ENCODE results near the gene RBKS. TPM values are rescaled to one million over a fixed set of nuclear protein-coding genes. Genes with fewer than 3 reads are reported as not detected.

The RBKS gene
- total and polyA plus RNA-seq, 2 of the 13 experiments (the other 11 are each of a cell fraction or from before 2014, with no cell fraction given), result 7.7 to 8.3 TPM

DNA sequence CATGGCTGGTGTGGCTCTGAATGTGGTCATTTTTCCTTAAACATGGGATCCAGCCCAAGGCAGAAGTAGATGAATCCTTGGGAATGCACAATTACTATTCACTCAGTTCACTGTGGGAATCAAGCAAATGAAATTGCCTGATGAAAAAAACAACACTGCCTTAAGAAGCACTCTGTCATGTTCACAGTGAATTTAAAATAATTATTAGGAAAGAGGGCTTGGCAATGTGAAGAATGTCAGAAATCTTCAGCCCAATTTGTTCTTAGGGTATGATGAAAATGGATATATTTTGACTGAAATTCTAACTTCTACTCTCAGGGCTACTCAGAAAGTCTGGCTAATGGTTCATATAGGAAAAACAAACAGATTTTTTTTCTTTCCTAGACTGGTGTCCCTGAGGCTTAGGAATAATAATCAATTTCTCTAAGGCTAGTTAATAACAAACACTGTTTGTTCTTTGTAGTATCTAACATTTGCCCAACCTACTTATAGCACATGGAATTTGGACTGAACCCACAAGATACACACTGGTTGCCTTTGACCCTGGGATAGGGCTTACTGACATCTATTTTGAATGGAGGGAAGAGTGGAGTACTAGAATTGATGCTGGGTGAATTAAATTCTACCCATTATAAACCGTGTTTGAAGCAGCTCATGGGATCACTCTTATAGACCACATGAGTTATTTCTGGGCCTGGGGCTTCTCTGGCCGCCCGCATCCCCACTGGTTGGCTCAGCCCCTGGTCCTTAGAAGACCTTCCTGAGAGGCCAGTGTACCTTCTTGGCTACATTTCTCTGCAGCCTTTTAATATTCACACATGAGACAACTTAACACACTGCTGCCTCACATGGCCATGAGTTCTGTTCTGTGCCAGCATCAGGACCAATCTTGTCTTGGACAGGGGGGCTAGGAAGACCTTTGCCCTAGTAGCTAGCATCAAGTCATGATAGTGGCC is 127.0 kb downstream of the RBKS start (continued):
- TF ChIP-seq SIX1 (CRISPR knock-in tag; IDR thresholded peaks at IDR 0.05; ENCODE audit: borderline replicate concordance), result peak; percentile 69; the same call in 1 of the 2 replicates
- TF ChIP-seq, protein P1, sequence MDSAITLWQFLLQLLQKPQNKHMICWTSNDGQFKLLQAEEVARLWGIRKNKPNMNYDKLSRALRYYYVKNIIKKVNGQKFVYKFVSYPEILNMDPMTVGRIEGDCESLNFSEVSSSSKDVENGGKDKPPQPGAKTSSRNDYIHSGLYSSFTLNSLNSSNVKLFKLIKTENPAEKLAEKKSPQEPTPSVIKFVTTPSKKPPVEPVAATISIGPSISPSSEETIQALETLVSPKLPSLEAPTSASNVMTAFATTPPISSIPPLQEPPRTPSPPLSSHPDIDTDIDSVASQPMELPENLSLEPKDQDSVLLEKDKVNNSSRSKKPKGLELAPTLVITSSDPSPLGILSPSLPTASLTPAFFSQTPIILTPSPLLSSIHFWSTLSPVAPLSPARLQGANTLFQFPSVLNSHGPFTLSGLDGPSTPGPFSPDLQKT (CRISPR knock-in tag; IDR thresholded peaks at IDR 0.05; ENCODE audit: borderline replicate concordance), result no peak
- TF ChIP-seq, protein P2, sequence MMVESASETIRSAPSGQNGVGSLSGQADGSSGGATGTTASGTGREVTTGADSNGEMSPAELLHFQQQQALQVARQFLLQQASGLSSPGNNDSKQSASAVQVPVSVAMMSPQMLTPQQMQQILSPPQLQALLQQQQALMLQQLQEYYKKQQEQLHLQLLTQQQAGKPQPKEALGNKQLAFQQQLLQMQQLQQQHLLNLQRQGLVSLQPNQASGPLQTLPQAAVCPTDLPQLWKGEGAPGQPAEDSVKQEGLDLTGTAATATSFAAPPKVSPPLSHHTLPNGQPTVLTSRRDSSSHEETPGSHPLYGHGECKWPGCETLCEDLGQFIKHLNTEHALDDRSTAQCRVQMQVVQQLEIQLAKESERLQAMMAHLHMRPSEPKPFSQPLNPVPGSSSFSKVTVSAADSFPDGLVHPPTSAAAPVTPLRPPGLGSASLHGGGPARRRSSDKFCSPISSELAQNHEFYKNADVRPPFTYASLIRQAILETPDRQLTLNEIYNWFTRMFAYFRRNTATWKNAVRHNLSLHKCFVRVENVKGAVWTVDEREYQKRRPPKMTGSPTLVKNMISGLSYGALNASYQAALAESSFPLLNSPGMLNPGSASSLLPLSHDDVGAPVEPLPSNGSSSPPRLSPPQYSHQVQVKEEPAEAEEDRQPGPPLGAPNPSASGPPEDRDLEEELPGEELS (CRISPR knock-in tag; IDR thresholded peaks at IDR 0.05), result peak; percentile 87
- peak; percentile 89; the same call in 1 of the 2 replicates for TF ChIP-seq ZKSCAN8 (CRISPR knock-in tag; IDR thresholded peaks at IDR 0.05; ENCODE audit: borderline replicate concordance)
- TF ChIP-seq, protein P3, sequence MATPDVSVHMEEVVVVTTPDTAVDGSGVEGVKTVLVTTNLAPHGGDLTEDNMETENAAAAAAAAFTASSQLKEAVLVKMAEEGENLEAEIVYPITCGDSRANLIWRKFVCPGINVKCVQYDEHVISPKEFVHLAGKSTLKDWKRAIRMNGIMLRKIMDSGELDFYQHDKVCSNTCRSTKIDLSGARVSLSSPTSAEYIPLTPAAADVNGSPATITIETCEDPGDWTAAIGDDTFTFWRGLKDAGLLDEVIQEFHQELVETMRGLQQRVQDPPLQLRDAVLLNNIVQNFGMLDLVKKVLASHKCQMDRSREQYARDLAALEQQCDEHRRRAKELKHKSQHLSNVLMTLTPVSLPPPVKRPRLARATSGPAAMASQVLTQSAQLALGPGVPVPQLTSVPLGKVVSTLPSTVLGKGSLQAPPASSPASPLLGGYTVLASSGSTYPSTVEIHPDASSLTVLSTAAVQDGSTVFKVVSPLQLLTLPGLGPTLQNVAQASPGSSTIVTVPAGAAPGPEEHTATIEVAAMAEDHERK (CRISPR knock-in tag; IDR thresholded peaks at IDR 0.05; ENCODE audit: low read depth), result 0 out of 2 replicates have a peak, but pooled peaks have one; percentile 29
- TF ChIP-seq ZFY (CRISPR knock-in tag; IDR thresholded peaks at IDR 0.05), result no peak
- peak; percentile 76 for TF ChIP-seq TCF7 (IDR thresholded peaks at IDR 0.05; ENCODE audit: low read depth)
- TF ChIP-seq, protein P4, sequence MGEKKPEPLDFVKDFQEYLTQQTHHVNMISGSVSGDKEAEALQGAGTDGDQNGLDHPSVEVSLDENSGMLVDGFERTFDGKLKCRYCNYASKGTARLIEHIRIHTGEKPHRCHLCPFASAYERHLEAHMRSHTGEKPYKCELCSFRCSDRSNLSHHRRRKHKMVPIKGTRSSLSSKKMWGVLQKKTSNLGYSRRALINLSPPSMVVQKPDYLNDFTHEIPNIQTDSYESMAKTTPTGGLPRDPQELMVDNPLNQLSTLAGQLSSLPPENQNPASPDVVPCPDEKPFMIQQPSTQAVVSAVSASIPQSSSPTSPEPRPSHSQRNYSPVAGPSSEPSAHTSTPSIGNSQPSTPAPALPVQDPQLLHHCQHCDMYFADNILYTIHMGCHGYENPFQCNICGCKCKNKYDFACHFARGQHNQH (CRISPR knock-in tag; IDR thresholded peaks at IDR 0.05), result peak; percentile 78
- TF ChIP-seq, protein P5, sequence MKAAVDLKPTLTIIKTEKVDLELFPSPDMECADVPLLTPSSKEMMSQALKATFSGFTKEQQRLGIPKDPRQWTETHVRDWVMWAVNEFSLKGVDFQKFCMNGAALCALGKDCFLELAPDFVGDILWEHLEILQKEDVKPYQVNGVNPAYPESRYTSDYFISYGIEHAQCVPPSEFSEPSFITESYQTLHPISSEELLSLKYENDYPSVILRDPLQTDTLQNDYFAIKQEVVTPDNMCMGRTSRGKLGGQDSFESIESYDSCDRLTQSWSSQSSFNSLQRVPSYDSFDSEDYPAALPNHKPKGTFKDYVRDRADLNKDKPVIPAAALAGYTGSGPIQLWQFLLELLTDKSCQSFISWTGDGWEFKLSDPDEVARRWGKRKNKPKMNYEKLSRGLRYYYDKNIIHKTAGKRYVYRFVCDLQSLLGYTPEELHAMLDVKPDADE (CRISPR knock-in tag; IDR thresholded peaks at IDR 0.05), result no peak
- peak; percentile 70; the same call in 1 of the 2 replicates for TF ChIP-seq ZNF615 (CRISPR knock-in tag; IDR thresholded peaks at IDR 0.05; ENCODE audit: borderline replicate concordance)
- 0 out of 2 replicates have a peak, but pooled peaks have one; percentile 44 for TF ChIP-seq ZNF160 (CRISPR knock-in tag; IDR thresholded peaks at IDR 0.05)
- TF ChIP-seq, protein P6, sequence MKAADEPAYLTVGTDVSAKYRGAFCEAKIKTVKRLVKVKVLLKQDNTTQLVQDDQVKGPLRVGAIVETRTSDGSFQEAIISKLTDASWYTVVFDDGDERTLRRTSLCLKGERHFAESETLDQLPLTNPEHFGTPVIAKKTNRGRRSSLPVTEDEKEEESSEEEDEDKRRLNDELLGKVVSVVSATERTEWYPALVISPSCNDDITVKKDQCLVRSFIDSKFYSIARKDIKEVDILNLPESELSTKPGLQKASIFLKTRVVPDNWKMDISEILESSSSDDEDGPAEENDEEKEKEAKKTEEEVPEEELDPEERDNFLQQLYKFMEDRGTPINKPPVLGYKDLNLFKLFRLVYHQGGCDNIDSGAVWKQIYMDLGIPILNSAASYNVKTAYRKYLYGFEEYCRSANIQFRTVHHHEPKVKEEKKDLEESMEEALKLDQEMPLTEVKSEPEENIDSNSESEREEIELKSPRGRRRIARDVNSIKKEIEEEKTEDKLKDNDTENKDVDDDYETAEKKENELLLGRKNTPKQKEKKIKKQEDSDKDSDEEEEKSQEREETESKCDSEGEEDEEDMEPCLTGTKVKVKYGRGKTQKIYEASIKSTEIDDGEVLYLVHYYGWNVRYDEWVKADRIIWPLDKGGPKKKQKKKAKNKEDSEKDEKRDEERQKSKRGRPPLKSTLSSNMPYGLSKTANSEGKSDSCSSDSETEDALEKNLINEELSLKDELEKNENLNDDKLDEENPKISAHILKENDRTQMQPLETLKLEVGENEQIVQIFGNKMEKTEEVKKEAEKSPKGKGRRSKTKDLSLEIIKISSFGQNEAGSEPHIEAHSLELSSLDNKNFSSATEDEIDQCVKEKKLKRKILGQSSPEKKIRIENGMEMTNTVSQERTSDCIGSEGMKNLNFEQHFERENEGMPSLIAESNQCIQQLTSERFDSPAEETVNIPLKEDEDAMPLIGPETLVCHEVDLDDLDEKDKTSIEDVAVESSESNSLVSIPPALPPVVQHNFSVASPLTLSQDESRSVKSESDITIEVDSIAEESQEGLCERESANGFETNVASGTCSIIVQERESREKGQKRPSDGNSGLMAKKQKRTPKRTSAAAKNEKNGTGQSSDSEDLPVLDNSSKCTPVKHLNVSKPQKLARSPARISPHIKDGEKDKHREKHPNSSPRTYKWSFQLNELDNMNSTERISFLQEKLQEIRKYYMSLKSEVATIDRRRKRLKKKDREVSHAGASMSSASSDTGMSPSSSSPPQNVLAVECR (CRISPR knock-in tag; IDR thresholded peaks at IDR 0.05; ENCODE audit: borderline replicate concordance), result 0 out of 2 replicates have a peak, but pooled peaks have one; percentile 45
- peak; percentile 92 for TF ChIP-seq TEAD3 (CRISPR knock-in tag; optimal IDR thresholded peaks at IDR 0.05; ENCODE audit: borderline replicate concordance)
- TF ChIP-seq FOXA1 (IDR thresholded peaks at IDR 0.05), result peak; percentile 58; the same call in 1 of the 2 replicates
- TF ChIP-seq FOXA1 (CRISPR knock-in tag; IDR thresholded peaks at IDR 0.05), result peak; percentile 85

Measured in HepG2 (cell line).